Stimulated activated CD4-positive, alpha-beta T cell treated with anti-CD3 and anti-CD28 coated beads, Interleukin-4, amount 100 ng/mL, for 24 hours (primary cell): Measurements from ENCODE around the gene TFPI.
"Not testable (repeated sequence)": the region's sequence is repeated elsewhere in the genome, so short reads cannot be mapped to it uniquely, and the experiment has no call there.

Source experiments
- DNase-seq: peaks from one replicate; pipeline ENCODE4 v3.0.0-alpha.2; 2020

Gene TFPI

GRCh38 chr2:187554011-187554703 lies at the start of gene TFPI:
TFPI (minus strand) TSS chr2:187554435; CDS start chr2:187503768, 50,667 bp downstream.
- no peak for DNase-seq

GRCh38 chr2:187594801-187595200 lies 40.6 kb upstream of the TFPI start:
- DNase-seq = no peak

DNA sequence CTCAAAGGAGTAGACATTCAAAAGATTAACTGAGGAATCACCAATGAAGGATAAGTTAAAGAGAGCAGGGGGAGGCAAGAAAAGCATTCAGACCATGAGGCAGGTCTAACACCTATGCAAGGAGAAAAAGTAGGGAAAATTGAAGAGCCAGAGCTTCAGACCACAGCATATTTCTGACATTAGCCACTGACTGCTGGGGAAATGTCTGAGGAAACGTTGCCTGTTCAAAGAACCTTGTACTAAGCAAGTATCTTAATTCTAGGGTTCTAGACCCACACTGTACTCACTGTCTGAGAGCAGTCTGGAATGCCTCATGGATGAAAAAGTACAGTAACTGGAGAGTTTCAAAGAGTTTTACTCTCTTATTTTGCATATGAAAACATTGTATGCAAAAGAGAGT lies 39.5 kb upstream of the TFPI start:
- no peak for DNase-seq

GRCh38 chr2:187593098-187593497 lies 38.9 kb upstream of the TFPI start:
- no peak for DNase-seq

DNA sequence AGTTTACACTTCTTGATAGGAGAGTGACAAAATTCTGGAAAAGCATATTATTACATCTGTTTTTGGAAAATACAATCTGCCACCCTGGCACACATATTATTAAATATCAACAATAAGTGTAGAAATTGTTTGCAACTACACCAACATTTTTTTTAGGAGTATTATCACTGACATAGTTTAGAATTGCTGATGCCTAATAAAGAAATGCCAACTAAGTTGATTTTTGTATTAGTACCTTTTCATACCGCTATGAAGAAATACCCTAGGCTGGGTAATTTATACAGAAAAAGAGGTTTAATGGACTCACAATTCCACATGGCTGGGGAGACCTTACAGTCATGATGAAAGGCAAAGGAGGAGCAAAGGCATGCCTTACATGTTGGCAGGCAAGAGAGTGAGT lies 35.9 kb upstream of the TFPI start:
- DNase-seq = no peak

- DNase-seq = no peak
Measured at GRCh38 chr2:187586011-187586641, 31.9 kb upstream of the TFPI start.

DNA sequence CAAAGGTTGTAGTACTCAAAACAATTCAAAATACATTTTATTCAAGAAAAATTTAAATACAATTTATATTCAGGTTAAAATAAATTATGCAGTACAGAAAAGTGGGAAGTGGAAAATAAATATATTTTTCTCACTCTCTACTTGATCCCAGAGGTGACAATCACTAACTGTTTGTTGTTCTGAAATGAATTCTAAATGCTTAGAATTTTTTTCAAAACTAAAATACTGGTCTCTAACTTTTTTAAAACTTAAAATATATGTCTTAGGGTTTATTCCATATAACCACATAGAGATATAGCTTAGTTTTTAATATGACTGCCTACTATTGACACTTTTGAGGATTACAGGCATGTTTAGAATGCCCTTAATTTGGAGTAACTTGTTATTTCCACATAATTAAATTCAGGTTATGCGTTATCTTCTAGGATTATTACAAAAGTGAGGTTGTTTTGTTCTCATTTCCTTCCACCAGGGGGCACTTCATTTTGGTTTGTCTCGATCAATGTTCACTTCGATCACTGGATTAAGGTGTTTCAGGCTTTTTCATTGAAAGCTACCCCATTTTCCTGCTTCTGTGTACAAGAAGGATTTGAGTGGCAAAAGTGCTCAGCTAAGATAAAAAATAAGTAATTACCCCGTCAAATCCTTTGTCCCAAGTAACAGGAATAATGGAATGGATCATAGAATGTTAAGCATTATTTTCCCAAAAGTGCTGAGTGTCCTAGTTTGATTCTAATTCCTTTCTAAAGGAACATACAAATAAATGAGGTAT lies 27.1 kb upstream of the TFPI start:
- peak; percentile 12 for DNase-seq

- DNase-seq = no peak
Measured at GRCh38 chr2:187580462-187581124, 26.4 kb upstream of the TFPI start.

- no peak for DNase-seq
Measured at GRCh38 chr2:187577310-187577709, 23.1 kb upstream of the TFPI start.

GRCh38 chr2:187576906-187577305 lies 22.7 kb upstream of the TFPI start:
- DNase-seq = no peak

DNA sequence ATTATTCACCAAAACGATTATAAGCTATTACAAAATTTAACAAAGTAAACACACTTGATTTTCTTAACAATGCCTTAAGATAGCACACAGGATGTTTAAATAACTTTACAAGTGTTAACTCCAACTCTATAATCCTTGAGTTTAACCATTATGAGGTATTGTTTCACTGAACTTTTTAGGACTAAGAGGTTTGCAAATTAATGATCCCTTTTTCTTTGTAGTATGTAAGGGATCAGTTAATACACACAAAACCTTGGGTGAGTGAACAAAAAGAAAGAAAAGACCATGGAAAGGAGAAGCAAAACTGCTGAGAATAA lies 21.5 kb upstream of the TFPI start:
- DNase-seq = no peak

GRCh38 chr2:187574969-187575750 lies 20.9 kb upstream of the TFPI start:
- DNase-seq = no peak

DNA sequence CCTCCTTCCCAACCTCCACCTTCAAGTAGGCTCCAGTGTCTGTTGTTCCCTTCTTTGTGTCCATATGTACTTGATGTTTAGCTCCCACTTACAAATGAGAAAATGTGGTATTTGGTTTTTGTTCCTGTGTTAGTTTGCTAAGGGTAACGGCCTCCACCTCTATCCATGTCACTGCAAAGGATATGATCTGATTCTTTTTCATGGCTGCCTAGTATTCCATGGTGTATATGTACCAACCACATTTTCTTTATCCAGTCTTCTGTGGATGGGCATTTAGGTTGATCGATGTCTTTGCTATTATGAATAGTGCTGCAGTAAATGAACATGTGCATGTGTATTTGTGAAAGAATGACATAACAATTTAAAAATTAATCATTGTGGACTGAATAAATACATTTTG lies 19.5 kb upstream of the TFPI start:
- no peak for DNase-seq

DNA sequence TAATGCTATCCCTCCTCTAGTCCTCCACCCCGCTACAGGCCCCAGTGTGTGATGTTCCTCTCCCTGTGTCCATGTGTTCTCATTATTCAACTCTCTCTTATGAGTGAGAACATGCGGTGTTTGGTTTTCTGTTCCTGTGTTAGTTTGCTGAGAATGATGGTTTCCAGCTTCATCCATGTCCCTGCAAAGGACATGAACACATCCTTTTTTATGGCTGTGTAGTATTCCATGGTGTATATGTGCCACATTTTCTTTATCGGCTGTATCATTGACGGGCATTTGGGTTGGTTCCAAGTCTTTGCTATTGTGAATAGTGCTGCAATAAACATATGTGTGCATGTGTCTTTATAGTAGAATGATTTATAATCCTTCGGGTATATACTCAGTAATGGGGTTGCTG lies 17.8 kb upstream of the TFPI start:
- DNase-seq = not testable (repeated sequence)

- no peak for DNase-seq
Measured at GRCh38 chr2:187569571-187569970, 15.3 kb upstream of the TFPI start.

DNA sequence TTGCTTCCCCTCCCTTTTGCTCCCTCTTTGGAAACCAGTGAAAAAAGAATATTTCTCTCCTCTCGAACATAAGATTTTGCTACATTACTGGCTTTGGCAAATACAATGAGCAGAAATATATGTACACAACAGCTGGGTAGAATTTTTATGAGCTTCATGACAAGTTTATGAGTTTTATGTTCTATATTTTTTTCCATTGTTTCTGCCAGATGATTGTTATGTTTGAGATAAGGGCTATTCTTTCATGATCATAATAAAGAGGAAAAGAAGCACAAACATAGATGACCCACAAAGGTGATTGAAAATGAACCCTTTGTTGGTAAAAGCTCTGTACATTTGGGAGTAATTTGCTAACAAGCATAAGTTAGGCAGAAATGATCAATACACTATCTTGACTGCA lies 14.8 kb upstream of the TFPI start:
- DNase-seq = no peak

GRCh38 chr2:187567126-187567525 lies 12.9 kb upstream of the TFPI start:
- no peak for DNase-seq

- DNase-seq = no peak
Measured at GRCh38 chr2:187566712-187567111, 12.5 kb upstream of the TFPI start.

DNA sequence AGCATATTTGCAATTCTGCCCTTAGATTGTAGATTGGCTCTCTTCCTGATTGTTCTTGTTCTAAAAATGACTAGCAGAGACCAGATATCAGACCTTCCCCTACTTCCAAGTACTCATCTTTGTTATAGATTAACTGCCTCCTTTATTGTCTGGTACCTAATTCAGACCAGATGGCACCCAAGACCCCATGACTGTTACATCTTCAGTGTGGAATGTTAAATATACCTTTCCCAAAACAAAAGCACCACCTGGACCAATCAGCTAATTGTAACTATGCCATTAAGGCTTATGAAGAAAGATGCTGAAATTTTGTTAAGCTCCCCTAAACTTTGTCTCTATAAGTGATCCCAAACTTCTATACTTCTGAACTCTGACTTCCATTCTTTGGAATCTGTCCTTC lies 12.0 kb upstream of the TFPI start:
- DNase-seq = no peak

DNA sequence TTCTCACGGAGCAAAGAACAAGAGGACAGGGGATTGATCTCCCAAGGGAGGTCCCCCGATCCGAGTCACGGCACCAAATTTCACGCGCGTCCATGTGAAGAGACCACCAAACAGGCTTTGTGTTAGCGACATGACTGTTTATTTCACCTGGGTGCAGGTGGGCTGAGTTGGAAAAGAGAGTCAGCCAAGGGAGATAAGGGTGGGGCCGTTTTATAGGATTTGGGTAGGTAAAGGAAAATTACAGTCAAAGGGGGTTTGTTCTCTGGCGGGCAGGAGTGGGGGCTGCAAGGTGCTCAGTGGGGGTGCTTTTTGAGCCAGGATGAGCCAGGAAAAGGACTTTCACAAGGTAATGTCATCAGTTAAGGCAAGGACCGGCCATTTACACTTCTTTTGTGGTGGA lies 11.4 kb upstream of the TFPI start:
- not testable (repeated sequence) for DNase-seq

DNA sequence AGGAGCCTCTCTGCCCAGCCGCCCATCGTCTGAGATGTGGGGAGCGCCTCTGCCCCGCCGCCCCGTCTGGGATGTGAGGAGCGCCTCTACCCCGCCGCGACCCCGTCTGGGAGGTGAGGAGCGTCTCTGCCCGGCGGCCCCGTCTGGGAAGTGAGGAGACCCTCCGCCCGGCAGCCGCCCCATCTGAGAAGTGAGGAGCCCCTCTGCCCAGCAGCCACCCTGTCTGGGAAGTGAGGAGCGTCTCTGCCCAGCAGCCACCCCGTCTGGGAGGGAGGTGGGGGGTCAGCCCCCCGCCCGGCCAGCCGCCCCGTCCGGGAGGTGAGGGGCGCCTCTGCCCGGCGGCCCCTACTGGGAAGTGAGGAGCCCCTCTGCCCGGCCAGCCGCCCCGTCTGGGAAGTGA lies 2.3 kb upstream of the TFPI start:
- not testable (repeated sequence) for DNase-seq

DNA sequence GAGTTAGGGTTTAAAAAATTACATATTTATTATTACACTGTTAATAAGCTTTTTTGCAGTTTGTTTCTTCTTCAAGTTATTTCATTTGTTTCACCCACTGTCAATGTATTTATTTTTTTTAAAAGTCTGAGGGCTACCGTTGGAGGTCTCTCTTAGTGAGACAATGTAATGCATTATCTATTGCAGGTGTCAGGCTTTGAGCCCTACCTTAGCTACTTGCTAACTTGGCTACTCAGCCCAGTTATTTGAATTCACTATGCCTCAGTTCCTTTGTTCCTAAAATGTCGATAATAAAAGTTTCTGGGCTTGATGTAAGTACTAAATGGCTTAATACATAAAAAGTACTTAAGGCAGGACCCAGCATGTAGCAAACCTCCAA lies 458 bp upstream of the TFPI start:
- DNase-seq = no peak
